ENCODE results near the gene DHX32.

DHX32 gene

DNA sequence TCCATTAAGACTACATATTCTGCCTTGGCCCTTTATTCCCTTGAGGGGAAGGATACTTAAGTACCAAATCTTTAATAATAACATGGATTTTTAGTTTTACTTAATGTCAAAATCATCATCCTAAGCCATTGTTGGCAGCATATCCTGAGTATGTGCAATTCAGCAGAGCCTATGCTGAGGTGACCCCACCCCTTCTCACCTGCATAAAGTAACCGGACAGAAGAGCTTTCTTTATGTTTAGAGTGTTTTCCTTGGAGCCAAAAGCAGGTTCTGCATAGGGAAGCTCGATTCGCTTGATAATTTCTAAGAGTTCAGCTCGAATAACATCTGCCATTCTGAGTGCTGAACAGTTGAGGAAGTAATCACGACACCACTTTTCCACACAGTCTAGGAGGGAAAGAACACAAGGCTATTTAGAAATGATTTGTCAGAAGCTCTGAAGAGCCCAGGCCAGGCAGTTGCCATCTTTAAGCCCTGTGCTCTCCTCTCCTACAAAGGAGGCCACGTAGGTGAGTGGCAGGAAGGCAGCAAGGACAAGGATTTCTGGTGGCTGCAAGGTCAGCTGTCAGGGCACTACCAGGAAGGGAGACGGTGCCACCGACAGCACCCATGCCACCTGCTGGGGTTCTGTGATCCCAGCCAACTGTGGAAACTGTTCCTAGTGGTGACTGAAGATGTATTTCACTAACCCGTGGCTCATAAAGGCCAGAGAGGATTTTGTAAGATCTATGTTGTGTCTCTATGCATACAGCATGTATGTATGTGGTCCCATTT, 42.1 kb downstream of the DHX32 start:
- H3K9ac ChIP-seq: no peak overlapping the region
- H3K4me3 ChIP-seq (IDR thresholded peaks at IDR 0.05; ENCODE audit: insufficient read depth, low read depth, low read length): no peak overlapping the region
- TF ChIP-seq CTCF (conservative IDR thresholded peaks at IDR 0.05; ENCODE audit: low read depth, low read length): no peak
- H3K4me1 ChIP-seq (ENCODE audit: low read depth, poor library complexity, severe bottlenecking): no peaks in the 10 kb centered on the region
- H3K79me2 ChIP-seq (ENCODE audit: insufficient read depth, low read depth): no peaks in the 10 kb centered on the region
- H3K36me3 ChIP-seq (ENCODE audit: insufficient read depth): peaks cover 8% of the 10 kb centered on the region
- no peaks in the 10 kb centered on the region for H4K20me1 ChIP-seq (ENCODE audit: insufficient read depth)
- no peak overlapping the region for H2AFZ ChIP-seq (ENCODE audit: low read depth)
- H3K27ac ChIP-seq: no peak overlapping the region
- H3K4me2 ChIP-seq: no peak overlapping the region
- H3K27me3 ChIP-seq (ENCODE audit: insufficient read depth, low read depth): no peaks in the 10 kb centered on the region

DNA sequence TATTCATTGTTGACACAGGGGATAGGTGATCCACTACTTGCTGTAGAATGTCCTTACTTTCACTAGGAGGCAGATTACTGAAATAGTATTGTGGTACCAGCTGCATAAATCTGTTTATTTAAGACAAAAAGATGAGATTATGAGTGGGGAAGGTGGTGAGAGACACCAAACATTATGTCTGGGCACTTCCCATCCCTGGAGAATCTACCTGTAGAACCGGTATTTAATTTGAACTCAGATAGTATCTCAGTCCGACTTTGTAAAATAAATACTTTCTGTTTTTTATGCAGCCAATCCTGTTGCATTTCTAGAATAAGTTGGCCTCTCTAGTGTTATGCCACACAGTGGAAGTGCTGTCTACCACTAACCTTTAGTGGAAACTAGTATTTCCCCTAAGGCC, 44.3 kb downstream of the DHX32 start:
- Histone ChIP-seq H3K4me2 (no peak overlapping the region), H3K9ac (no peak overlapping the region), H3K27me3 (ENCODE audit: insufficient read depth, low read depth) (no peaks in the 10 kb centered on the region), H3K4me1 (ENCODE audit: low read depth, poor library complexity, severe bottlenecking) (no peaks in the 10 kb centered on the region), H2AFZ (ENCODE audit: low read depth) (no peak overlapping the region), H3K4me3 (IDR thresholded peaks at IDR 0.05; ENCODE audit: insufficient read depth, low read depth, low read length) (no peak overlapping the region), H3K79me2 (ENCODE audit: insufficient read depth, low read depth) (no peaks in the 10 kb centered on the region; the same call in 1 of the 2 replicates), H3K27ac (no peak overlapping the region), H3K36me3 (ENCODE audit: insufficient read depth) (peaks cover 9% of the 10 kb centered on the region), H4K20me1 (ENCODE audit: insufficient read depth) (no peaks in the 10 kb centered on the region)
- TF ChIP-seq CTCF (conservative IDR thresholded peaks at IDR 0.05; ENCODE audit: low read depth, low read length): no peak

DNA sequence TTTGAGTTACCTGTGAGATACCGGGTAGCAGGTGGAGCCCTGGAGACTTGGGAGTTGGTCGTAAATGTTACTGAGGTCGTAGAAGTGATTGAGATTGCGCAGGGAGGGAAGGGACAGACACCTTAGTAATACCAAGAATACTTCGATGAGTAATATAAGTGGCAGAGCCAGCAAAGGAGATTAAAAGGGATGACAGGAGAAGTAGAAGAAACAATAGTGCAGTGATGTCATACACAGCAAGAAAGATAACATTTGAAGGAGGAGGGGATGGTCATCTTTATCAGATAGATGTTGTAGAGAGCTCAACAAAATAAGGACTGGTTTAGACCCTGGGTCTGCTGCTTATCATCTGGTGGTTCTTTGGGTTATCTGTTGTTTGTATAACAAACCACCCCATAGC, 52.8 kb downstream of the DHX32 start:
- Histone ChIP-seq H3K79me2 (ENCODE audit: insufficient read depth, low read depth) (peaks cover 32% of the 10 kb centered on the region), H2AFZ (ENCODE audit: low read depth) (no peak overlapping the region), H3K4me1 (ENCODE audit: low read depth, poor library complexity, severe bottlenecking) (peaks cover 18% of the 10 kb centered on the region), H3K4me2 (no peak overlapping the region), H4K20me1 (ENCODE audit: insufficient read depth) (no peaks in the 10 kb centered on the region; the same call in 1 of the 2 replicates), H3K9ac (no peak overlapping the region), H3K27ac (no peak overlapping the region), H3K4me3 (IDR thresholded peaks at IDR 0.05; ENCODE audit: insufficient read depth, low read depth, low read length) (no peak overlapping the region), H3K27me3 (ENCODE audit: insufficient read depth, low read depth) (no peaks in the 10 kb centered on the region), H3K36me3 (ENCODE audit: insufficient read depth) (peaks cover 25% of the 10 kb centered on the region; the same call in 1 of the 2 replicates)
- no peak for TF ChIP-seq CTCF (conservative IDR thresholded peaks at IDR 0.05; ENCODE audit: low read depth, low read length)

DNA sequence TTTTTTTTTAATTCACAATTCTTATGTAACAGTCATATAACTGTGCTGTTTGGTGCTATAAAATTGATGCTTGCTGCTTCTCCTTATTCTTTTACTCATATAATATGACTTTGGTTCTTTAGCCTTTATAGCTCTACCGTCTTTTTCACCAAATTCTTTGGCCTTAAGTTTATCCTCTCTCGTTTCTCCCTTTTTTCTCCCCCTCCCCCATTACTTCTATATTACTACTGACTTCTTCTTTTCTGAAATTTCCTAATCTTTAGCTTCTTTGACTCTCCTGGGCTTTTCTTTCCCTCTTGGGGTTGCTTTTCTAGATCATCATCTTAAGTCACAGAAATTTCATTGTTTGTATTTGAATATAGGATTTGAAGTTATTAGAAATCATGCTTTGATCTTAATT, 54.0 kb downstream of the DHX32 start:
- peaks cover 38% of the 10 kb centered on the region for H3K79me2 ChIP-seq (ENCODE audit: insufficient read depth, low read depth)
- H3K4me2 ChIP-seq: no peak overlapping the region
- no peak overlapping the region for H3K4me3 ChIP-seq (IDR thresholded peaks at IDR 0.05; ENCODE audit: insufficient read depth, low read depth, low read length)
- H3K9ac ChIP-seq: no peak overlapping the region
- H3K27ac ChIP-seq: no peak overlapping the region
- H4K20me1 ChIP-seq (ENCODE audit: insufficient read depth): no peaks in the 10 kb centered on the region; the same call in 1 of the 2 replicates
- H3K36me3 ChIP-seq (ENCODE audit: insufficient read depth): peaks cover 25% of the 10 kb centered on the region; the same call in 1 of the 2 replicates
- peaks cover 18% of the 10 kb centered on the region for H3K4me1 ChIP-seq (ENCODE audit: low read depth, poor library complexity, severe bottlenecking)
- no peak overlapping the region for H2AFZ ChIP-seq (ENCODE audit: low read depth)
- no peaks in the 10 kb centered on the region for H3K27me3 ChIP-seq (ENCODE audit: insufficient read depth, low read depth)
- no peak for TF ChIP-seq CTCF (conservative IDR thresholded peaks at IDR 0.05; ENCODE audit: low read depth, low read length)
